Ovary (tissue), 9 donors: ENCODE results near the gene SLC22A23. TPM values are rescaled to one million over a fixed set of nuclear protein-coding genes. Genes with fewer than 3 reads are reported as not detected.

Source experiments
- DNase-seq, 5 donors: peaks; one replicate each; pipeline ENCODE4 v3.0.0-alpha.2; 2019 to 2020
- H3K27ac ChIP-seq, 2 donors: fragments of 200-600 bp; one replicate each; pipeline versions ENCODE4 v1.5.1 to v1.8.0; 2019 to 2022
- H3K27me3 ChIP-seq: fragments of 200-600 bp; one replicate; pipeline ENCODE4 v1.8.0; 2022
- H3K36me3 ChIP-seq: fragments of 200-600 bp; sonication (generic); one replicate; pipeline ENCODE4 v1.5.1; 2019
- H3K4me1 ChIP-seq: one replicate; pipeline ENCODE4 v1.8.1; 2013; ENCODE audit warnings: mild to moderate bottlenecking, moderate library complexity; ENCODE audit not compliant: insufficient read depth
- H3K4me3 ChIP-seq: fragments of 200-600 bp; sonication (generic); one replicate; pipeline ENCODE4 v1.5.1; 2017
- H3K9me3 ChIP-seq, 2 donors: fragments of 200-600 bp in 1 of 2; sonication (generic) in 1 of 2; one replicate each; pipeline versions ENCODE4 v1.5.1 to v1.8.1; 2013 to 2019; ENCODE audit warnings: mild to moderate bottlenecking in 1 of 2, moderate library complexity in 1 of 2
- EP300 ChIP-seq: sonication (generic); formaldehyde crosslinking; IDR thresholded peaks from one replicate; pipeline ENCODE4 v1.6.1; 2017; ENCODE audit warnings: antibody characterized with exemption
- POLR2A ChIP-seq: fragments of 450-650 bp; IDR thresholded peaks from one replicate; pipeline ENCODE4 v1.6.1; 2017; ENCODE audit warnings: antibody characterized with exemption, mild to moderate bottlenecking, moderate library complexity
- WGBS, 3 donors: extraction: QIAGEN DNeasy Blood & Tissue Kit in 1 of 3; methylation state at CpG; one replicate each; pipeline versions ENCODE4 v1.1.5 to v1.1.7; 2013 to 2017; 5-methylcytosine and 5-hydroxymethylcytosine counted together
- intact Hi-C, 4 donors: fragments of 100-400 bp; cut with DNase I; formaldehyde crosslinking; loops; one replicate each; pipeline versions ENCODE4 v1.11.0 to v1.15.1; 2022 to 2023
- polyA plus RNA-seq, 2 donors: library from polyadenylated mRNA; stranded (reverse); fragments of 200-250 nt in 1 of 2; fragments of 350-450 nt in 1 of 2; fragmentation: Illumina TruSeq in 1 of 2; extraction: RNeasy Lipid Tissue Mini Kit (QIAGEN cat#74804) in 1 of 2; gene quantifications; one replicate each; pipeline ENCODE4 v1.2.3, GENCODE V29; 2013 to 2014
- total RNA-seq, 7 donors: library from RNA; depleted of rRNA in 2 of 7; stranded (reverse); fragments of >200 nt in 2 of 7; fragmentation: NEBNext Ultra II Directional in 3 of 7; extraction: Animal tissue kit (Norgen Biotek cat#: 25700) in 3 of 7; gene quantifications; one replicate each; pipeline versions ENCODE4 v1.1.0 to v1.2.4, GENCODE V29; 2016 to 2023
- TF ChIP-seq, protein P1 (sequence below), 3 donors: fragments of 450-650 bp in 2 of 3; fragments of 200-600 bp in 1 of 3; IDR thresholded peaks; one replicate each; pipeline versions ENCODE4 v1.5.1 to v1.8.0; 2016 to 2022; ENCODE audit warnings: antibody characterized with exemption in 3 of 3, mild to moderate bottlenecking in 1 of 3
- donor health status: DM: no; HTN: no; CAD: no; lungs with moderate emphysema.
- donor health status: DM: no; HTN: no; CAD: no.
- donor health status: Bipolar disorder and iron deficiency.
- donor health status: DM: yes; HTN: yes; CAD: no.
- donor health status: DM: no; HTN: no; CAD: no.
- donor health status: DM: yes; HTN: yes; CAD: no.

The SLC22A23 gene
- total and polyA plus RNA-seq, 9 donors: 2.3 to 31.0 (median 5.2) TPM

DNA sequence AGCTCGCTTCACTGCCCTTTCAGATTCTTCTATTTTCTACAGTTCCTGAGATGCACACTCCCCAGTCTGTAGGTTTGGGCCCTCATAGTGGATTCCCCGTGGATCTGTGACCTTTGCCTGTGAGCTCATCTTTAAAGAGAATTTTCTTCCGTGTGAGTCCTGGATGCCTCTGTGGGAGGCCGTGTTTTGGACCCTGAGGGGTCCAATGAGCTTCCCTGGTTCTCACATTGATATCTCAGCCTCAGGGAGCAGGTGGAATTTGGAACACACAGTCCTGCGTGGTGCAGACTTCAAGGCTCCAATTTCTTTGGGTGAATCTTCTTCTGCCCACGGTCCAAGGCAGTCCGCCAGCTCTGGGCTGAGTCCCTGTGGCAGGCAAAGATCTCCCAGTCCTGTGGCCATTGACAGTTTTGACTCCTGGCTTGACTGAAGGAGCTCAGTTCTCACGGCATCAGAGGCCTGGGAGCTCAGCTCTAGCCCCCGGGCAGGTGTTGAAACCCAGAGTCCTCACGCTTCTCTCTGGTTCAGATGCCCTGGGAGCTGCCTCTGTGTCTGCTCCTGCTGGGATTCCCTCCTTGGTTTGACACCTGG, 137.1 kb downstream of the SLC22A23 start:
- WGBS, 3 donors: 73 to 85% (median 77%) methylated on average over 10 of the region's 10 CpGs
- Histone ChIP-seq H3K27ac (no peak overlapping the region), H3K4me1 (no peaks in the 10 kb centered on the region), H3K9me3 (no peaks in the 10 kb centered on the region), H3K36me3 (no peaks in the 10 kb centered on the region), H3K27me3 (no peaks in the 10 kb centered on the region), H3K4me3 (no peak overlapping the region)
- intact Hi-C loops: no loop called here
- TF ChIP-seq, protein P1, sequence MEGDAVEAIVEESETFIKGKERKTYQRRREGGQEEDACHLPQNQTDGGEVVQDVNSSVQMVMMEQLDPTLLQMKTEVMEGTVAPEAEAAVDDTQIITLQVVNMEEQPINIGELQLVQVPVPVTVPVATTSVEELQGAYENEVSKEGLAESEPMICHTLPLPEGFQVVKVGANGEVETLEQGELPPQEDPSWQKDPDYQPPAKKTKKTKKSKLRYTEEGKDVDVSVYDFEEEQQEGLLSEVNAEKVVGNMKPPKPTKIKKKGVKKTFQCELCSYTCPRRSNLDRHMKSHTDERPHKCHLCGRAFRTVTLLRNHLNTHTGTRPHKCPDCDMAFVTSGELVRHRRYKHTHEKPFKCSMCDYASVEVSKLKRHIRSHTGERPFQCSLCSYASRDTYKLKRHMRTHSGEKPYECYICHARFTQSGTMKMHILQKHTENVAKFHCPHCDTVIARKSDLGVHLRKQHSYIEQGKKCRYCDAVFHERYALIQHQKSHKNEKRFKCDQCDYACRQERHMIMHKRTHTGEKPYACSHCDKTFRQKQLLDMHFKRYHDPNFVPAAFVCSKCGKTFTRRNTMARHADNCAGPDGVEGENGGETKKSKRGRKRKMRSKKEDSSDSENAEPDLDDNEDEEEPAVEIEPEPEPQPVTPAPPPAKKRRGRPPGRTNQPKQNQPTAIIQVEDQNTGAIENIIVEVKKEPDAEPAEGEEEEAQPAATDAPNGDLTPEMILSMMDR (IDR thresholded peaks at IDR 0.05): no peak
- TF ChIP-seq EP300 (no peak), POLR2A (no peak)
- no peak for DNase-seq

DNA sequence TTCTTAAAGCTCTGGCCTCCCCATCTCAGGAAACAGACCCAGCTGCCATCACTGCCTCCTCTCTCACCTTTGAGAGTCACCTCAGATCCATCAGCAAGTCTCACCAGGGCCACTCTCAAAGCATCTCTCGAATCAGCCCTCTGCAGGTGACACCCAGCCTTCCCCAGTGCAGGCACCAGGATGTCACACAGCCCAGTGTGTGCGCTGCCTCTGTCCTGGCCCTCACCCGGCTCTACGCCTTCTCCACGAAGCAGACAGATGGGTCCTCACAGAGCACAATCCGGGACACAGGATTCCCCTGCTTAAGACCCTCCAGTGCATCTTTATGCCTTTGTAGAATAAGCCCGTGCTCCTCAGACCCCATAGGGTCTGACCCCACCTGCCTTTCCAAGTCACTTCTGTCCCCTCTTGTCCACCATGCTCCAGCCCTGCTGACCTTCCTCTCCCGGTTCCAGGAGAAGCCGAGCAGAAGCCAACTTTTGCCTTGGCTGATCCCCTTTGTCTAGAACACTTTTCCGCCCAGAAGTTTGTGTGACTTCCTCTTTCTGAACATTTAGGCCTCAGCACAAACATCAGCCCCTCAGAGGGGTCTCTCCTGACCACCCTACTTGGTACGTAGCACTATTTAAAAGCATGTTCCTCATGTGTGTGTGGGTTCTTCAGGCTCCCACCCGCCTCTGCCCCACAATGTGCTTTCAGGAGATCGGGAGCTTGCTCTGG, 137.9 kb downstream of the SLC22A23 start:
- 90 to 97% (median 95%) methylated on average over 13 of the region's 13 CpGs for WGBS, 3 donors
- intact Hi-C loops: no loop called here
- H3K4me3 ChIP-seq: no peak overlapping the region
- H3K36me3 ChIP-seq: no peaks in the 10 kb centered on the region
- no peak overlapping the region for H3K27ac ChIP-seq
- DNase-seq: no peak
- H3K4me1 ChIP-seq: no peaks in the 10 kb centered on the region
- no peaks in the 10 kb centered on the region for H3K27me3 ChIP-seq
- H3K9me3 ChIP-seq: no peaks in the 10 kb centered on the region
- no peak for TF ChIP-seq POLR2A
- TF ChIP-seq, protein P1 (IDR thresholded peaks at IDR 0.05): no peak

DNA sequence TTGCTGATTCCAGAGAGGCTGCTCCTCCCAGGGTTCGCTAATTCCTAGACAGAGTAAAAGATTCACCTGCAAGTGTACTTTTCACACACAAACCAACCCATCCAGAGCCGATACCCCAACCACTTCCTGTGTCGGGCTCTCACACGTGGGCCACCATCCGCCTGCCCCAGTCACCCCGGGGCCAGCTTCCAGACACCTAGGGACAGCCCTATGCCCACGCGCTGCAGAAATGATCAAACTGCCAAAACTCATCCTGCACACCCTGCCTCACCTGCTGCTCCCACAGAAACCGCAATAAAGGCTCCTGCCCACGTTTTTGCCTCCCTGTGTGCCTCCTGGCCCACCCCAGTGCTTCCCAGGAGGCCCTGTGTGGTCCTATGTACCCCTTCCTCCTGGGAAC, 138.6 kb downstream of the SLC22A23 start:
- Histone ChIP-seq H3K9me3 (no peaks in the 10 kb centered on the region), H3K4me1 (no peaks in the 10 kb centered on the region), H3K36me3 (no peaks in the 10 kb centered on the region), H3K4me3 (no peak overlapping the region), H3K27me3 (no peaks in the 10 kb centered on the region), H3K27ac (no peak overlapping the region)
- TF ChIP-seq, protein P1 (IDR thresholded peaks at IDR 0.05): no peak
- TF ChIP-seq POLR2A: no peak
- no peak for TF ChIP-seq EP300
- 87 to 91% (median 88%) methylated on average over 10 of the region's 10 CpGs for WGBS, 3 donors
- no peak for DNase-seq
- intact Hi-C loops: no loop called here

DNA sequence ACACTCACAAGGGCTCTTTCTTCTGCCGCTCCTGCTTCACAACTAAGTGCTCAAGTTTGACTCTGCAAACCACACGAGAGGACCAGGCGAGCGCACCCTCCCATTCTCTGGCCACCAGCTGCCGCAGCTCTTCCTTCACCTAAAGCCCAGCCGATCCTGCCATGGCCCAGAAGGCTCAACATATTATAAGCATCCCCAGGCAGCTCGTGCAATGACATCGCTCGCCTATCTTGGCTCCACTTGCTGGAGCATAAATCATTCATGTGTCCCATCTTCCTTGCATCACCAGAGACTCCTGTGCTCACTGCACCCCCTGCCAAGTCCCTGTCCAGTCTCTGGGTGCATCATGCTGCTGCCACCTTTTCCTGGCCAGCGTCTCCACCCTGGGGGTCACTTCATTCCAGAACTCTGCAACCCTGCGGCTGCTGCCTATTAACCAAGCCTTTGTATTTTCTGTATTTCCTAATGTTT, 139.1 kb downstream of the SLC22A23 start:
- no peak for DNase-seq
- no peaks in the 10 kb centered on the region for H3K9me3 ChIP-seq
- WGBS, 3 donors: 80 to 83% (median 80%) methylated on average over 11 of the region's 11 CpGs
- TF ChIP-seq, protein P1 (IDR thresholded peaks at IDR 0.05): no peak
- TF ChIP-seq EP300 (no peak), POLR2A (no peak)
- H3K27me3 ChIP-seq: no peaks in the 10 kb centered on the region
- no peaks in the 10 kb centered on the region for H3K36me3 ChIP-seq
- intact Hi-C loops: no loop called here
- H3K4me3 ChIP-seq: no peak overlapping the region
- no peak overlapping the region for H3K27ac ChIP-seq
- no peaks in the 10 kb centered on the region for H3K4me1 ChIP-seq
